Uterus (tissue), 2 donors: ENCODE data around the gene NECTIN2.

ENCODE experiments used
- CTCF ChIP-seq, 4 experiments: fragments of 200-600 bp in 2 of 4; fragments of 450-650 bp in 2 of 4; sonication (generic) in 2 of 4; IDR thresholded peaks; one replicate each; pipeline ENCODE4 v1.5.1; 2016 to 2019; ENCODE audit warnings: antibody characterized with exemption in 4 of 4, mild to moderate bottlenecking in 2 of 4, moderate library complexity in 1 of 4
- POLR2A ChIP-seq, 2 donors: fragments of 450-650 bp; IDR thresholded peaks; one replicate each; pipeline ENCODE4 v1.6.1; 2016; ENCODE audit warnings: antibody characterized with exemption in 2 of 2, mild to moderate bottlenecking in 1 of 2, moderate library complexity in 1 of 2

- TF ChIP-seq CTCF (IDR thresholded peaks at IDR 0.05): no peak
- no peak for TF ChIP-seq POLR2A (IDR thresholded peaks at IDR 0.05)
Measured at GRCh38 chr19:44871809-44872208, 25.7 kb downstream of the NECTIN2 start.
